ENCODE measurements around the gene BRS3. TPM values are rescaled to one million over a fixed set of nuclear protein-coding genes. Genes with fewer than 3 reads are reported as not detected.

BRS3 gene
- total and polyA plus RNA-seq, 9 of the 15 experiments (the other 6 are each of a cell fraction or from before 2014, with no cell fraction given), result not detected

GRCh38 chrX:136464589-136464988 is 23.2 kb upstream of the BRS3 start:
- no peaks in the 10 kb centered on the region for H3K9me3 ChIP-seq (replicated peaks; ENCODE audit: control insufficient read depth, insufficient read depth, low read depth, low read length)
- no peak overlapping the region for H2AFZ ChIP-seq (ENCODE audit: low read depth, low read length)
- in situ Hi-C loops (cut with MboI), result no loop called here
- TF ChIP-seq JUND (IDR thresholded peaks at IDR 0.05; ENCODE audit: borderline replicate concordance, low read depth, low read length) (no peak), JUND (tag; IDR thresholded peaks at IDR 0.05; ENCODE audit: borderline replicate concordance, low read depth, low read length) (no peak), TFE3 (CRISPR knock-in tag; IDR thresholded peaks at IDR 0.05) (no peak), DNMT1 (IDR thresholded peaks at IDR 0.05) (no peak), ZFP36 (IDR thresholded peaks at IDR 0.05; ENCODE audit: low read depth, low read length, partially characterized antibody) (no peak), NONO (IDR thresholded peaks at IDR 0.05; ENCODE audit: low read depth in 2 of 2, low read length in 1 of 2) (no peak), POU5F1 (IDR thresholded peaks at IDR 0.05; ENCODE audit: borderline replicate concordance, low read depth, low read length, partially characterized antibody) (no peak), KHSRP (IDR thresholded peaks at IDR 0.05) (no peak), TAF7 (tag; IDR thresholded peaks at IDR 0.05) (no peak), SMARCA5 (IDR thresholded peaks at IDR 0.05) (no peak), ARID3A (IDR thresholded peaks at IDR 0.05; ENCODE audit: borderline replicate concordance, low read depth, low read length) (no peak), CBX3 (IDR thresholded peaks at IDR 0.05; ENCODE audit: borderline replicate concordance in 1 of 2, low read length in 2 of 2) (no peak), RCOR1 (IDR thresholded peaks at IDR 0.05; ENCODE audit: borderline replicate concordance in 1 of 2, low read depth in 2 of 2, low read length in 2 of 2) (no peak), SPI1 (IDR thresholded peaks at IDR 0.05; ENCODE audit: borderline replicate concordance, low read depth, low read length) (peak; percentile 59; the same call in 1 of the 2 replicates), MEIS2 (IDR thresholded peaks at IDR 0.05; ENCODE audit: partially characterized antibody) (peak; percentile 37), OTX1 (CRISPR knock-in tag; IDR thresholded peaks at IDR 0.05) (no peak), SUPT5H (IDR thresholded peaks at IDR 0.05) (no peak)
- TF ChIP-seq, protein P1, sequence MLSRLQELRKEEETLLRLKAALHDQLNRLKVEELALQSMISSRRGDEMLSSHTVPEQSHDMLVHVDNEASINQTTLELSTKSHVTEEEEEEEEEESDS (CRISPR knock-in tag; IDR thresholded peaks at IDR 0.05), result no peak
- no peak overlapping the region for H3K9ac ChIP-seq (ENCODE audit: insufficient read depth in 1 of 2, low read depth in 2 of 2, low read length in 2 of 2)
- FAIRE-seq, result no peak
- H3K4me1 ChIP-seq (replicated peaks in 1 of 2; ENCODE audit: control insufficient read depth in 2 of 2, insufficient read depth in 2 of 2, low read length in 2 of 2), result no peaks in the 10 kb centered on the region
- peaks cover 0 to 5% of the 10 kb centered on the region in 2 experiments; a peak in 1 of 5 replicates for H3K27me3 ChIP-seq (ENCODE audit: control insufficient read depth in 2 of 2, insufficient read depth in 2 of 2, low read length in 2 of 2)
- no TSS peak for BruUV-seq (replicated peaks)
- no peaks in the 10 kb centered on the region for H3K9me1 ChIP-seq (ENCODE audit: control insufficient read depth, insufficient read depth, low read length)
- no peaks in the 10 kb centered on the region for H3K79me2 ChIP-seq (ENCODE audit: control insufficient read depth, insufficient read depth, low read length)
- CTCF ChIA-PET (ENCODE audit: low intra/inter-chr PET ratio), result no interaction called here
- no peaks in the 10 kb centered on the region for H4K20me1 ChIP-seq (replicated peaks; ENCODE audit: control insufficient read depth, insufficient read depth, low read length)
- H3K4me3 ChIP-seq, result no peak overlapping the region
- no peak overlapping the region for H3K27ac ChIP-seq (ENCODE audit: extremely low read depth, low read depth, low read length)
- intact Hi-C loops (cut with micrococcal nuclease), result no loop called here
- no peaks in the 10 kb centered on the region for H3K36me3 ChIP-seq (ENCODE audit: control insufficient read depth, insufficient read depth, low read length)
- ATAC-seq, result no peak
- 0% methylated on average over 3 of the region's 3 CpGs for WGBS (ENCODE audit: insufficient coverage, low coverage, missing lambda C conversion rate)
- POLR2A ChIA-PET, result no interaction called here
- no peak overlapping the region for H3K4me2 ChIP-seq (ENCODE audit: insufficient read depth, low read length)
- no peak for DNase-seq (ENCODE audit: extremely low read depth in 1 of 4, low spot score in 3 of 4)
